IMR-90 (cell line): ENCODE results near the gene RAB40C. TPM values are rescaled to one million over a fixed set of nuclear protein-coding genes. Genes with fewer than 3 reads are reported as not detected.

ENCODE experiments used
- polyA plus RNA-seq, 3 experiments: library from polyadenylated mRNA; depleted of rRNA; stranded (reverse); fragments of >200 nt; gene quantifications; 2 replicates each; pipeline ENCODE4 v1.2.3, GENCODE V29; 2012; ENCODE audit warnings: low replicate concordance in 1 of 3
- total RNA-seq: library from RNA; depleted of rRNA; stranded (reverse); fragments of >200 nt; gene quantifications from 2 replicates; pipeline ENCODE4 v1.2.3, GENCODE V29; 2012
- TF ChIP-seq, protein P1 (sequence below): conservative IDR thresholded peaks from 2 replicates; pipeline ENCODE4 v1.5.1; 2012; ENCODE audit warnings: mild to moderate bottlenecking, low read depth, low read length, improper control_type of control experiment

The RAB40C gene
- total and polyA plus RNA-seq, 2 of the 4 experiments (the other 2 are of a cell fraction): 6.8 to 13.7 TPM

DNA sequence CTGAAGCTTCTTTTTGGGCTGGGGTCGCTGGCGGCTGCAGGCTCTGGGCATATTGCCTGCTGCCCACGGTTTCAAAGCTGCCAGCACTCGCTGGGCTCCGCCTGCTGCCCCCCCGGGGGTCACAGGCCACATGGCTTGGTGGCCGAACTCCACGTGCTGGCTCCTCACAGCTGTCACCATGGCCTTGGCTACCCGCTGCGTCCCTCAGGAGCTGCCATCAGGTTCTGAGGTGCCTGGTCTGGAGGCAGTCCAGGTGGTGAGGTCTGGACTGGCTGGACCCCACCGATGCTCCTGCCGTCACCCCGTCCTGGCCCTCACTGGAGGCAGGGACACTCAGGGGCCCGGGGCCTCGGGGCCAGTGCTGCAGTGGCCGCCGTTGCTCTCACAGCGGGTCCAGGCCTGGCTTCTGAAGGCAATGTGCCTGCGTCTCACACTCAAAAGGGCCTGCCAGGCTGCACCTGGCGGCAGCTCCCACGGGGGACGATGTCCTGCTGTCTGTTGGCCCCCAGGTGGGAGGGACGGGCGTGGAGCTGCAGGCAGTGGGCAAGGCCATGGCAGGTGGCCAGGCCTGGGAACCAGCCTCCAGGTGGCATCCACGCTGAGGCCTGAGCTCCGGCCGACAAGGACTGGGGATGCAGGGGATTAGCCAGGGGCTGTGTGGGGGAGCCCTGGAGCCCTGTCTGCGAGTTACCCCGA, 49.1 kb upstream of the RAB40C start (continued):
- TF ChIP-seq, protein P1, sequence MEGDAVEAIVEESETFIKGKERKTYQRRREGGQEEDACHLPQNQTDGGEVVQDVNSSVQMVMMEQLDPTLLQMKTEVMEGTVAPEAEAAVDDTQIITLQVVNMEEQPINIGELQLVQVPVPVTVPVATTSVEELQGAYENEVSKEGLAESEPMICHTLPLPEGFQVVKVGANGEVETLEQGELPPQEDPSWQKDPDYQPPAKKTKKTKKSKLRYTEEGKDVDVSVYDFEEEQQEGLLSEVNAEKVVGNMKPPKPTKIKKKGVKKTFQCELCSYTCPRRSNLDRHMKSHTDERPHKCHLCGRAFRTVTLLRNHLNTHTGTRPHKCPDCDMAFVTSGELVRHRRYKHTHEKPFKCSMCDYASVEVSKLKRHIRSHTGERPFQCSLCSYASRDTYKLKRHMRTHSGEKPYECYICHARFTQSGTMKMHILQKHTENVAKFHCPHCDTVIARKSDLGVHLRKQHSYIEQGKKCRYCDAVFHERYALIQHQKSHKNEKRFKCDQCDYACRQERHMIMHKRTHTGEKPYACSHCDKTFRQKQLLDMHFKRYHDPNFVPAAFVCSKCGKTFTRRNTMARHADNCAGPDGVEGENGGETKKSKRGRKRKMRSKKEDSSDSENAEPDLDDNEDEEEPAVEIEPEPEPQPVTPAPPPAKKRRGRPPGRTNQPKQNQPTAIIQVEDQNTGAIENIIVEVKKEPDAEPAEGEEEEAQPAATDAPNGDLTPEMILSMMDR: no peak
